Stomach smooth muscle (tissue), 2 donors: ENCODE measurements around the gene NEDD9.

ENCODE experiments used
- H3K27ac ChIP-seq: one replicate; pipeline ENCODE4 v1.7.0; 2013; ENCODE audit warnings: mild to moderate bottlenecking, low read length, inconsistent platforms
- H3K27me3 ChIP-seq, 2 donors: one replicate each; pipeline ENCODE4 v1.7.0; 2013; ENCODE audit warnings: low read length in 2 of 2; ENCODE audit not compliant: insufficient read depth in 2 of 2, control insufficient read depth in 1 of 2
- H3K36me3 ChIP-seq, 2 donors: one replicate each; pipeline ENCODE4 v1.7.0; 2013; ENCODE audit warnings: low read length in 2 of 2; ENCODE audit not compliant: control insufficient read depth in 2 of 2, insufficient read depth in 2 of 2
- H3K4me1 ChIP-seq: one replicate; pipeline ENCODE4 v1.7.0; 2013; ENCODE audit warnings: low read length; ENCODE audit not compliant: control insufficient read depth, insufficient read depth
- H3K4me3 ChIP-seq, 2 donors: one replicate each; pipeline ENCODE4 v1.7.0; 2013; ENCODE audit warnings: low read length in 2 of 2
- H3K9ac ChIP-seq, 2 donors: one replicate each; pipeline ENCODE4 v1.7.0; 2013; ENCODE audit warnings: low read length in 2 of 2, mild to moderate bottlenecking in 1 of 2
- H3K9me3 ChIP-seq, 2 donors: one replicate each; pipeline ENCODE4 v1.7.0; 2013; ENCODE audit warnings: low read length in 2 of 2; ENCODE audit not compliant: control insufficient read depth in 2 of 2
- donor health status: healthy.
- donor health status: Pancreatic carcinoma.

NEDD9 gene

GRCh38 chr6:11224966-11225463, 7.5 kb downstream of the NEDD9 start:
- Histone ChIP-seq H3K9ac (no peak overlapping the region), H3K4me3 (no peak overlapping the region), H3K27ac (no peak overlapping the region), H3K36me3 (no peaks in the 10 kb centered on the region), H3K27me3 (no peaks in the 10 kb centered on the region), H3K9me3 (no peaks in the 10 kb centered on the region), H3K4me1 (peaks cover 3% of the 10 kb centered on the region)

GRCh38 chr6:11224252-11224965, 8.1 kb downstream of the NEDD9 start:
- peaks cover 3% of the 10 kb centered on the region for H3K4me1 ChIP-seq
- H3K36me3 ChIP-seq: no peaks in the 10 kb centered on the region
- no peak overlapping the region for H3K9ac ChIP-seq
- H3K9me3 ChIP-seq: no peaks in the 10 kb centered on the region
- H3K4me3 ChIP-seq: no peak overlapping the region
- H3K27me3 ChIP-seq: no peaks in the 10 kb centered on the region
- no peak overlapping the region for H3K27ac ChIP-seq

GRCh38 chr6:11223286-11223864, 9.1 kb downstream of the NEDD9 start:
- H3K36me3 ChIP-seq: no peaks in the 10 kb centered on the region
- peaks cover 3% of the 10 kb centered on the region for H3K4me1 ChIP-seq

GRCh38 chr6:11222385-11223277, 9.8 kb downstream of the NEDD9 start:
- Histone ChIP-seq H3K36me3 (no peaks in the 10 kb centered on the region), H3K27me3 (no peaks in the 10 kb centered on the region), H3K27ac (no peak overlapping the region), H3K4me1 (peaks cover 3% of the 10 kb centered on the region), H3K4me3 (no peak overlapping the region), H3K9me3 (no peaks in the 10 kb centered on the region), H3K9ac (no peak overlapping the region)

More at GRCh38 chr6:11223286-11223864, 9.1 kb downstream of the NEDD9 start:
- H3K27ac ChIP-seq: no peak overlapping the region
- H3K9ac ChIP-seq: no peak overlapping the region
- no peaks in the 10 kb centered on the region for H3K27me3 ChIP-seq
- H3K9me3 ChIP-seq: no peaks in the 10 kb centered on the region
- H3K4me3 ChIP-seq: no peak overlapping the region

GRCh38 chr6:11221623-11222384, 10.7 kb downstream of the NEDD9 start:
- Histone ChIP-seq H3K9ac (no peak overlapping the region), H3K4me3 (no peak overlapping the region), H3K36me3 (no peaks in the 10 kb centered on the region), H3K27me3 (no peaks in the 10 kb centered on the region), H3K4me1 (peaks cover 8% of the 10 kb centered on the region), H3K27ac (no peak overlapping the region), H3K9me3 (no peaks in the 10 kb centered on the region)

GRCh38 chr6:11219400-11219834, 13.1 kb downstream of the NEDD9 start:
- Histone ChIP-seq H3K27ac (peak overlapping the region; percentile 46), H3K27me3 (no peaks in the 10 kb centered on the region), H3K9me3 (no peaks in the 10 kb centered on the region), H3K9ac (no peak overlapping the region), H3K36me3 (no peaks in the 10 kb centered on the region), H3K4me1 (peaks cover 25% of the 10 kb centered on the region), H3K4me3 (no peak overlapping the region)

GRCh38 chr6:11218538-11219399, 13.7 kb downstream of the NEDD9 start:
- Histone ChIP-seq H3K4me1 (peaks cover 28% of the 10 kb centered on the region), H3K4me3 (no peak overlapping the region), H3K27ac (peak overlapping the region; percentile 46), H3K9me3 (no peaks in the 10 kb centered on the region), H3K9ac (no peak overlapping the region), H3K36me3 (no peaks in the 10 kb centered on the region), H3K27me3 (no peaks in the 10 kb centered on the region)

GRCh38 chr6:11218102-11218442, 14.4 kb downstream of the NEDD9 start:
- Histone ChIP-seq H3K4me3 (no peak overlapping the region), H3K9ac (no peak overlapping the region), H3K27me3 (no peaks in the 10 kb centered on the region), H3K27ac (no peak overlapping the region), H3K36me3 (no peaks in the 10 kb centered on the region), H3K9me3 (no peaks in the 10 kb centered on the region), H3K4me1 (peaks cover 35% of the 10 kb centered on the region)

- Histone ChIP-seq H3K27me3 (no peaks in the 10 kb centered on the region), H3K36me3 (no peaks in the 10 kb centered on the region), H3K4me1 (peaks cover 39% of the 10 kb centered on the region), H3K9ac (no peak overlapping the region), H3K4me3 (no peak overlapping the region), H3K9me3 (no peaks in the 10 kb centered on the region), H3K27ac (no peak overlapping the region)
Measured at GRCh38 chr6:11217360-11218101, 14.9 kb downstream of the NEDD9 start.
